AG04449 (cell line): ENCODE results near the gene DRAM1.

Source experiments
- CTCF ChIA-PET: fragments of 350-600 bp; formaldehyde crosslinking; extraction: SDS; loops from one replicate; lab custom pipeline; 2021; ENCODE audit warnings: antibody characterized with exemption; lab: Yijun Ruan, JAX
- POLR2A ChIA-PET: fragments of 400-600, 350-600 bp; formaldehyde crosslinking; extraction: SDS; loops from one replicate; lab custom pipeline; 2020; ENCODE audit warnings: antibody characterized with exemption, inconsistent platforms; lab: Yijun Ruan, JAX
- DNase-seq: peaks from one replicate; pipeline ENCODE4 v3.0.0-alpha.2; 2010; ENCODE audit warnings: low read depth, low spot score
- H3K4me3 ChIP-seq: 2 replicates; pipeline ENCODE4 v1.5.1; 2011; ENCODE audit warnings: low read depth, mild to moderate bottlenecking, control low read depth, low read length
- CTCF ChIP-seq: IDR thresholded peaks from one replicate; pipeline ENCODE4 v1.5.1; 2011; ENCODE audit warnings: mild to moderate bottlenecking, moderate library complexity, low read length, control low read depth, inconsistent platforms; ENCODE audit not compliant: insufficient read depth; ENCODE audit errors: missing control alignments

DRAM1 gene

DNA sequence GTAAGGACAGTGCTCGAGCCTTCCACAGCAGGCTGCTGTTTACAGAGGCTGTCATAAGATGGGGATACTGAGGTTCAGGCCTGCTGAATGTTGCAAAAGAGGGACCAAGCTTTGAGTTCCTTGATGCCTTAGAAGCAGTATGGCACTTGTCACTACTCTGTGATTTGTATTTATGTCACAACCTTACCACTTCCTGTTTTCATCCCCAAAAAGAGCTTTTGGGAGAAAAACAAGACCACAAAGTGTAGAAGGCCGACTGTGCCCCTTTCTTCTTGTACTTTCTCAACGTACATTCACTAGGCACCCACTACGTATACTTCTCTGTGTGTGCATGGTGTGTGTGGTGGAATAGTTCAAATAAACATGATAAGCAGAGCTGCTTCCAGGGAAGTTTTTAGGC, 90.1 kb downstream of the DRAM1 start:
- TF ChIP-seq CTCF, result no peak
- DNase-seq, result no peak
- H3K4me3 ChIP-seq, result no peak overlapping the region
- POLR2A ChIA-PET, result no interaction called here
- CTCF ChIA-PET, result no interaction called here

DNA sequence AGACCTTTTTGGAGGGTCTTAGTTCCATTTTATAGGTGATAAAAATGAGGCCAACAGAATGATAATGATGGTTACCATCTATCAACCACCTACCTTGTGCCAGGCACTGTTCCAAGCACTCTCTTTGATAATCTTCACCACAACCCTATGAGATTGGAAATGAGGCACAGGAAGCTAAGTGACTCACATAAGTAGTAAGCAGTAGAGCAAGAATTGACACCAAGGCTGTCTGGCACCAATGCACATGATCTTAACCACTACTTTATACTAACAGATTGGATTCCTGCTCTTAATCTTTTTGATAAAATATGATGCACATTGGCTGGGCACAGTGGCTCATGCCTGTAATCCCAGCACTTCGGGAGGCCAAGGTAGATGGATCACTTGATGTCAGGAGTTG, 91.4 kb downstream of the DRAM1 start:
- CTCF ChIA-PET, result no interaction called here
- no peak for DNase-seq
- POLR2A ChIA-PET, result no interaction called here
- no peak overlapping the region for H3K4me3 ChIP-seq
- TF ChIP-seq CTCF, result no peak
